SK-N-SH (cell line): Measurements from ENCODE around the gene CEP295NL.

Experiments
- CHD2 ChIP-seq: fragments of 150-350 bp; IDR thresholded peaks from 2 replicates; pipeline ENCODE4 v1.6.1; 2018; ENCODE audit warnings: low read length; ENCODE audit not compliant: partially characterized antibody
- EP300 ChIP-seq, 2 experiments: IDR thresholded peaks; 2 replicates each; pipeline versions ENCODE4 v1.4.0 to v1.6.1; 2012; ENCODE audit warnings: borderline replicate concordance in 1 of 2, low read depth in 1 of 2, low read length in 1 of 2
- EZH2phosphoT487 ChIP-seq: fragments of 200-600 bp; sonication (generic); IDR thresholded peaks from 2 replicates; pipeline ENCODE4 v1.6.1; 2017; ENCODE audit warnings: low read depth, mixed run types, mild to moderate bottlenecking, antibody characterized with exemption, moderate library complexity, borderline replicate concordance
- FOSL2 ChIP-seq: IDR thresholded peaks from 2 replicates; pipeline ENCODE4 v1.4.0; 2012; ENCODE audit warnings: low read depth, mild to moderate bottlenecking, moderate library complexity, borderline replicate concordance
- FOXM1 ChIP-seq: IDR thresholded peaks from 2 replicates; pipeline ENCODE4 v1.4.0; 2012; ENCODE audit warnings: low read depth, mild to moderate bottlenecking
- MEF2A ChIP-seq: IDR thresholded peaks from 2 replicates; pipeline ENCODE4 v1.4.0; 2012; ENCODE audit warnings: low read depth, borderline replicate concordance
- NFIC ChIP-seq: IDR thresholded peaks from 2 replicates; pipeline ENCODE4 v1.4.0; 2012; ENCODE audit warnings: borderline replicate concordance
- POLR2AphosphoS5 ChIP-seq: IDR thresholded peaks from 2 replicates; pipeline ENCODE4 v1.6.1; 2012; ENCODE audit warnings: low read depth, low read length
- RAD21 ChIP-seq: IDR thresholded peaks from 2 replicates; pipeline ENCODE4 v1.6.1; 2012; ENCODE audit warnings: mild to moderate bottlenecking, low read length
- SIN3A ChIP-seq: IDR thresholded peaks from 2 replicates; pipeline ENCODE4 v1.6.1; 2012; ENCODE audit warnings: low read depth, mild to moderate bottlenecking, low read length, moderate library complexity, borderline replicate concordance
- TAF1 ChIP-seq: IDR thresholded peaks from 2 replicates; pipeline ENCODE4 v1.6.1; 2012; ENCODE audit warnings: low read depth, mild to moderate bottlenecking, low read length, moderate library complexity, borderline replicate concordance
- TCF12 ChIP-seq: IDR thresholded peaks from 2 replicates; pipeline ENCODE4 v1.4.0; 2012
- TF ChIP-seq, protein P1 (sequence below): fragments of 200-600 bp; sonication (generic); IDR thresholded peaks from 2 replicates; pipeline ENCODE4 v1.6.1; 2017; ENCODE audit warnings: antibody characterized with exemption, mild to moderate bottlenecking, moderate library complexity
- TF ChIP-seq, protein P2 (sequence below): IDR thresholded peaks from 2 replicates; pipeline ENCODE4 v1.6.1; 2012; ENCODE audit warnings: mild to moderate bottlenecking, low read depth, low read length, moderate library complexity

DNA sequence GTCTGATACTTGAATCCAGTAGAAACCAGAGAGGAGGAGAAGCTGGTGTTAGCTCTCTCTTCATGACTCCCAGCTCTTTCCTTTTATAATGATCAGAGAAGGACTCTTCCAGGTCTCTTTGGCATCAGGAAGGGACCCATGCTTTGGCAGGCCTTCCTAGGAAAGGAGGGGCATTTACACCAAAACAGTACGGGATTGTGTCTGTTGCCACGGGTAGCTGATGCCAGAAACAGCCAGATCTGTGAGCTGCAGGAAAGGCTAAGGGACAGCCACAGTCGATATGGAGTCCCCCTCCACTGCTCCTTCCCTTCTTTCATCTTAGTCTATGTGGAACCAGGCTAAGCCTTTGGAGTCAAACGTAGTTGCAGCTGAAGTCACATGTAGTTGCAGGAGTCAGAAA lies 9.3 kb downstream of the CEP295NL start:
- TF ChIP-seq, protein P1, sequence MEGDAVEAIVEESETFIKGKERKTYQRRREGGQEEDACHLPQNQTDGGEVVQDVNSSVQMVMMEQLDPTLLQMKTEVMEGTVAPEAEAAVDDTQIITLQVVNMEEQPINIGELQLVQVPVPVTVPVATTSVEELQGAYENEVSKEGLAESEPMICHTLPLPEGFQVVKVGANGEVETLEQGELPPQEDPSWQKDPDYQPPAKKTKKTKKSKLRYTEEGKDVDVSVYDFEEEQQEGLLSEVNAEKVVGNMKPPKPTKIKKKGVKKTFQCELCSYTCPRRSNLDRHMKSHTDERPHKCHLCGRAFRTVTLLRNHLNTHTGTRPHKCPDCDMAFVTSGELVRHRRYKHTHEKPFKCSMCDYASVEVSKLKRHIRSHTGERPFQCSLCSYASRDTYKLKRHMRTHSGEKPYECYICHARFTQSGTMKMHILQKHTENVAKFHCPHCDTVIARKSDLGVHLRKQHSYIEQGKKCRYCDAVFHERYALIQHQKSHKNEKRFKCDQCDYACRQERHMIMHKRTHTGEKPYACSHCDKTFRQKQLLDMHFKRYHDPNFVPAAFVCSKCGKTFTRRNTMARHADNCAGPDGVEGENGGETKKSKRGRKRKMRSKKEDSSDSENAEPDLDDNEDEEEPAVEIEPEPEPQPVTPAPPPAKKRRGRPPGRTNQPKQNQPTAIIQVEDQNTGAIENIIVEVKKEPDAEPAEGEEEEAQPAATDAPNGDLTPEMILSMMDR = no peak
- no peak for TF ChIP-seq SIN3A
- TF ChIP-seq, protein P2, sequence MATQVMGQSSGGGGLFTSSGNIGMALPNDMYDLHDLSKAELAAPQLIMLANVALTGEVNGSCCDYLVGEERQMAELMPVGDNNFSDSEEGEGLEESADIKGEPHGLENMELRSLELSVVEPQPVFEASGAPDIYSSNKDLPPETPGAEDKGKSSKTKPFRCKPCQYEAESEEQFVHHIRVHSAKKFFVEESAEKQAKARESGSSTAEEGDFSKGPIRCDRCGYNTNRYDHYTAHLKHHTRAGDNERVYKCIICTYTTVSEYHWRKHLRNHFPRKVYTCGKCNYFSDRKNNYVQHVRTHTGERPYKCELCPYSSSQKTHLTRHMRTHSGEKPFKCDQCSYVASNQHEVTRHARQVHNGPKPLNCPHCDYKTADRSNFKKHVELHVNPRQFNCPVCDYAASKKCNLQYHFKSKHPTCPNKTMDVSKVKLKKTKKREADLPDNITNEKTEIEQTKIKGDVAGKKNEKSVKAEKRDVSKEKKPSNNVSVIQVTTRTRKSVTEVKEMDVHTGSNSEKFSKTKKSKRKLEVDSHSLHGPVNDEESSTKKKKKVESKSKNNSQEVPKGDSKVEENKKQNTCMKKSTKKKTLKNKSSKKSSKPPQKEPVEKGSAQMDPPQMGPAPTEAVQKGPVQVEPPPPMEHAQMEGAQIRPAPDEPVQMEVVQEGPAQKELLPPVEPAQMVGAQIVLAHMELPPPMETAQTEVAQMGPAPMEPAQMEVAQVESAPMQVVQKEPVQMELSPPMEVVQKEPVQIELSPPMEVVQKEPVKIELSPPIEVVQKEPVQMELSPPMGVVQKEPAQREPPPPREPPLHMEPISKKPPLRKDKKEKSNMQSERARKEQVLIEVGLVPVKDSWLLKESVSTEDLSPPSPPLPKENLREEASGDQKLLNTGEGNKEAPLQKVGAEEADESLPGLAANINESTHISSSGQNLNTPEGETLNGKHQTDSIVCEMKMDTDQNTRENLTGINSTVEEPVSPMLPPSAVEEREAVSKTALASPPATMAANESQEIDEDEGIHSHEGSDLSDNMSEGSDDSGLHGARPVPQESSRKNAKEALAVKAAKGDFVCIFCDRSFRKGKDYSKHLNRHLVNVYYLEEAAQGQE = no peak
- no peak for TF ChIP-seq TAF1
- no peak for TF ChIP-seq NFIC
- TF ChIP-seq EP300 (IDR thresholded peaks at IDR 0.05; ENCODE audit: borderline replicate concordance in 1 of 2, low read depth in 1 of 2, low read length in 1 of 2) = no peak
- no peak for TF ChIP-seq EZH2phosphoT487
- TF ChIP-seq FOSL2 = no peak
- TF ChIP-seq FOXM1 = no peak
- TF ChIP-seq CHD2 = no peak
- no peak for TF ChIP-seq RAD21
- TF ChIP-seq POLR2AphosphoS5 = no peak
- TF ChIP-seq MEF2A = no peak
- no peak for TF ChIP-seq TCF12
